CD8-positive, alpha-beta memory T cell (primary cell): ENCODE data around the gene SCGB1D4. TPM values are rescaled to one million over a fixed set of nuclear protein-coding genes. Genes with fewer than 3 reads are reported as not detected.

Experiments
- CTCF ChIA-PET: fragments of 350-600 bp; sonication (Branson Sonifier 250); formaldehyde crosslinking; loops from one replicate; lab custom pipeline; 2021; ENCODE audit warnings: antibody characterized with exemption; lab: Charles Lee
- POLR2A ChIA-PET: fragments of 350-600 bp; sonication (Branson Sonifier 250); formaldehyde crosslinking; loops from one replicate; lab custom pipeline; 2021; ENCODE audit warnings: antibody characterized with exemption; lab: Charles Lee
- DNase-seq, 5 donors: peaks; one replicate each; pipeline versions ENCODE4 v3.0.0 to v3.0.0-alpha.2; 2020 to 2022; ENCODE audit warnings: mixed read lengths in 1 of 5
- H3K27ac ChIP-seq: one replicate; pipeline ENCODE4 v1.7.0; 2013; ENCODE audit warnings: low read depth, mild to moderate bottlenecking, low read length, moderate library complexity
- H3K27me3 ChIP-seq: 2 replicates; pipeline ENCODE4 v1.7.0; 2013; ENCODE audit warnings: low read length, mild to moderate bottlenecking; ENCODE audit not compliant: insufficient read depth, poor library complexity, severe bottlenecking
- H3K36me3 ChIP-seq: 2 replicates; pipeline ENCODE4 v1.7.0; 2013; ENCODE audit warnings: mild to moderate bottlenecking, low read length, moderate library complexity; ENCODE audit not compliant: insufficient read depth
- H3K4me1 ChIP-seq: 2 replicates; pipeline ENCODE4 v1.7.0; 2013; ENCODE audit warnings: mild to moderate bottlenecking, low read length, moderate library complexity; ENCODE audit not compliant: insufficient read depth
- H3K4me3 ChIP-seq: 2 replicates; pipeline ENCODE4 v1.7.0; 2013; ENCODE audit warnings: mild to moderate bottlenecking, low read length
- H3K9me3 ChIP-seq: 2 replicates; pipeline ENCODE4 v1.7.0; 2013; ENCODE audit warnings: mild to moderate bottlenecking, low read length
- H3K27ac Mint-ChIP-seq, 8 donors: one replicate each; pipeline ENCODE4 v1.8.0; 2020 to 2021; ENCODE audit warnings: mixed read lengths in 8 of 8, mild to moderate bottlenecking in 6 of 8, inconsistent platforms in 3 of 8, moderate library complexity in 3 of 8
- H3K27me3 Mint-ChIP-seq, 2 donors: one replicate each; pipeline ENCODE4 v1.8.0; 2020 to 2021; ENCODE audit warnings: mixed read lengths in 2 of 2, mild to moderate bottlenecking in 1 of 2, moderate library complexity in 1 of 2
- H3K36me3 Mint-ChIP-seq, 3 donors: one replicate each; pipeline ENCODE4 v1.8.0; 2020 to 2021; ENCODE audit warnings: mixed read lengths in 3 of 3, inconsistent platforms in 1 of 3, mild to moderate bottlenecking in 1 of 3
- H3K4me1 Mint-ChIP-seq, 3 donors: one replicate each; pipeline ENCODE4 v1.8.0; 2020 to 2021; ENCODE audit warnings: mixed read lengths in 3 of 3, inconsistent platforms in 1 of 3, mild to moderate bottlenecking in 1 of 3
- H3K4me3 Mint-ChIP-seq, 7 donors: one replicate each; pipeline ENCODE4 v1.8.0; 2020 to 2021; ENCODE audit warnings: mixed read lengths in 7 of 7, mild to moderate bottlenecking in 6 of 7, moderate library complexity in 4 of 7, inconsistent platforms in 2 of 7
- H3K9me3 Mint-ChIP-seq, 5 donors: one replicate each; pipeline ENCODE4 v1.8.0; 2020 to 2022; ENCODE audit warnings: mixed read lengths in 5 of 5, mild to moderate bottlenecking in 3 of 5, moderate library complexity in 2 of 5, inconsistent platforms in 1 of 5
- polyA plus RNA-seq: library from polyadenylated mRNA; unstranded; fragments of 300-500 nt; fragmentation: Illumina TruSeq; gene quantifications from one replicate; pipeline ENCODE4 v1.2.3, GENCODE V29; 2021
- total RNA-seq, 2 experiments: library from RNA; stranded (reverse); gene quantifications; one replicate each; pipeline ENCODE4 v1.2.3, GENCODE V29; 2021

The SCGB1D4 gene
- total and polyA plus RNA-seq, 3 experiments from 2014 or later = not detected

GRCh38 chr11:62324731-62325556 is 26.1 kb upstream of the SCGB1D4 start:
- Mint-ChIP-seq H3K9me3 (no peaks in the 10 kb centered on the region), H3K27ac (no peak overlapping the region), H3K4me3 (no peak overlapping the region), H3K36me3 (no peaks in the 10 kb centered on the region), H3K27me3 (peaks cover 10 to 31% of the 10 kb centered on the region in 2 donors), H3K4me1 (peaks cover 0 to 4% (median 0%) of the 10 kb centered on the region in 3 donors)
- Histone ChIP-seq H3K27me3 (no peaks in the 10 kb centered on the region), H3K9me3 (no peaks in the 10 kb centered on the region), H3K4me1 (no peaks in the 10 kb centered on the region), H3K4me3 (no peak overlapping the region), H3K36me3 (no peaks in the 10 kb centered on the region), H3K27ac (no peak overlapping the region)
- ChIA-PET POLR2A (no interaction called here), CTCF (no interaction called here)
- DNase-seq = peak; percentile 22 to 74 (median 41)

- H3K27me3 ChIP-seq = no peaks in the 10 kb centered on the region
- no peak overlapping the region for H3K4me3 ChIP-seq
- Mint-ChIP-seq H3K4me1 (peaks cover 0 to 4% (median 0%) of the 10 kb centered on the region in 3 donors), H3K4me3 (no peak overlapping the region), H3K9me3 (no peaks in the 10 kb centered on the region), H3K27ac (no peak overlapping the region), H3K27me3 (peaks cover 11 to 35% of the 10 kb centered on the region in 2 donors), H3K36me3 (no peaks in the 10 kb centered on the region)
- H3K4me1 ChIP-seq = no peaks in the 10 kb centered on the region
- no peak for DNase-seq
- H3K27ac ChIP-seq = no peak overlapping the region
- H3K36me3 ChIP-seq = no peaks in the 10 kb centered on the region
- POLR2A ChIA-PET = no interaction called here
- no peaks in the 10 kb centered on the region for H3K9me3 ChIP-seq
- CTCF ChIA-PET = interaction anchor here (0.8 to 2.6 kb wide), 2 partner anchors 11 to 18 kb away, joined by 3 to 11 read pairs; no protein-coding TSS in a partner anchor
Measured at GRCh38 chr11:62322524-62322923, 23.6 kb upstream of the SCGB1D4 start.

GRCh38 chr11:62315431-62315830 is 16.6 kb upstream of the SCGB1D4 start:
- Mint-ChIP-seq H3K36me3 (no peaks in the 10 kb centered on the region), H3K27me3 (peaks cover 25 to 46% of the 10 kb centered on the region in 2 donors), H3K4me1 (peaks cover 12 to 17% (median 15%) of the 10 kb centered on the region in 3 donors), H3K4me3 (no peak overlapping the region), H3K9me3 (no peaks in the 10 kb centered on the region), H3K27ac (no peak overlapping the region)
- Histone ChIP-seq H3K27me3 (peaks cover 6% of the 10 kb centered on the region), H3K4me1 (peaks cover 12% of the 10 kb centered on the region), H3K9me3 (no peaks in the 10 kb centered on the region), H3K27ac (no peak overlapping the region), H3K36me3 (no peaks in the 10 kb centered on the region), H3K4me3 (no peak overlapping the region)
- CTCF ChIA-PET = no interaction called here
- POLR2A ChIA-PET = no interaction called here
- DNase-seq = no peak

- Mint-ChIP-seq H3K27me3 (peaks cover 9 to 43% of the 10 kb centered on the region in 2 donors), H3K9me3 (peaks cover 7 to 12% (median 10%) of the 10 kb centered on the region in 5 donors), H3K27ac (no peak overlapping the region), H3K4me3 (peak overlapping the region in 1 of 7 donors; percentile 2), H3K4me1 (peaks cover 13 to 20% (median 15%) of the 10 kb centered on the region in 3 donors), H3K36me3 (no peaks in the 10 kb centered on the region)
- H3K4me3 ChIP-seq = no peak overlapping the region
- peaks cover 3% of the 10 kb centered on the region for H3K27me3 ChIP-seq
- no peaks in the 10 kb centered on the region for H3K36me3 ChIP-seq
- H3K27ac ChIP-seq = no peak overlapping the region
- ChIA-PET CTCF (interaction anchor here (1.8 to 2.1 kb wide), 2 partner anchors 11 to 25 kb away, joined by 6 to 15 read pairs; partner anchors contain the start of gene SCGB1D4), POLR2A (no interaction called here)
- DNase-seq = no peak
- peaks cover 12% of the 10 kb centered on the region for H3K4me1 ChIP-seq
- no peaks in the 10 kb centered on the region for H3K9me3 ChIP-seq
Measured at GRCh38 chr11:62309991-62310390, 11.1 kb upstream of the SCGB1D4 start.

- H3K27me3 Mint-ChIP-seq = peaks cover 1 to 32% of the 10 kb centered on the region in 2 donors
- peaks cover 13 to 20% (median 15%) of the 10 kb centered on the region in 3 donors for H3K4me1 Mint-ChIP-seq
- no peak overlapping the region for H3K4me3 ChIP-seq
- no peak overlapping the region for H3K27ac Mint-ChIP-seq
- H3K9me3 Mint-ChIP-seq = peaks cover 7 to 12% (median 10%) of the 10 kb centered on the region in 5 donors
- H3K9me3 ChIP-seq = no peaks in the 10 kb centered on the region
- no peaks in the 10 kb centered on the region for H3K36me3 Mint-ChIP-seq
- DNase-seq = no peak
- H3K27me3 ChIP-seq = no peaks in the 10 kb centered on the region
- no peak overlapping the region for H3K27ac ChIP-seq
- ChIA-PET CTCF (no interaction called here), POLR2A (no interaction called here)
- H3K4me1 ChIP-seq = peaks cover 12% of the 10 kb centered on the region
- no peaks in the 10 kb centered on the region for H3K36me3 ChIP-seq
- H3K4me3 Mint-ChIP-seq = no peak overlapping the region
Measured at GRCh38 chr11:62307950-62308349, 9.1 kb upstream of the SCGB1D4 start.

GRCh38 chr11:62306227-62306626 is 7.4 kb upstream of the SCGB1D4 start:
- Mint-ChIP-seq H3K27ac (no peak overlapping the region), H3K4me3 (no peak overlapping the region), H3K27me3 (peaks cover 0 to 44% of the 10 kb centered on the region in 2 donors), H3K4me1 (peaks cover 3 to 8% (median 5%) of the 10 kb centered on the region in 3 donors), H3K36me3 (no peaks in the 10 kb centered on the region), H3K9me3 (peaks cover 7 to 12% (median 10%) of the 10 kb centered on the region in 5 donors)
- Histone ChIP-seq H3K36me3 (no peaks in the 10 kb centered on the region), H3K4me3 (no peak overlapping the region), H3K27me3 (no peaks in the 10 kb centered on the region), H3K27ac (no peak overlapping the region), H3K9me3 (no peaks in the 10 kb centered on the region), H3K4me1 (peaks cover 5% of the 10 kb centered on the region)
- DNase-seq = no peak
- ChIA-PET POLR2A (no interaction called here), CTCF (interaction anchor here (1.0 kb wide), 1 partner anchor 65 kb away, joined by 3 read pairs; no protein-coding TSS in a partner anchor)

GRCh38 chr11:62295504-62295903 is 3.4 kb downstream of the SCGB1D4 start:
- ChIA-PET POLR2A (no interaction called here), CTCF (no interaction called here)
- no peak overlapping the region for H3K4me3 Mint-ChIP-seq

GRCh38 chr11:62280452-62280851 is 18.4 kb downstream of the SCGB1D4 start:
- no peak overlapping the region for H3K27ac Mint-ChIP-seq

More at GRCh38 chr11:62295504-62295903, 3.4 kb downstream of the SCGB1D4 start:
- Histone ChIP-seq H3K9me3 (no peaks in the 10 kb centered on the region), H3K4me1 (no peaks in the 10 kb centered on the region), H3K27me3 (no peaks in the 10 kb centered on the region), H3K27ac (no peak overlapping the region), H3K36me3 (no peaks in the 10 kb centered on the region), H3K4me3 (no peak overlapping the region)
- H3K9me3 Mint-ChIP-seq = peaks cover 0 to 3% (median 1%) of the 10 kb centered on the region in 5 donors
- H3K27ac Mint-ChIP-seq = no peak overlapping the region
- no peak for DNase-seq
- no peaks in the 10 kb centered on the region for H3K36me3 Mint-ChIP-seq
- H3K4me1 Mint-ChIP-seq = no peaks in the 10 kb centered on the region
- peaks cover 17 to 39% of the 10 kb centered on the region in 2 donors for H3K27me3 Mint-ChIP-seq

More at GRCh38 chr11:62280452-62280851, 18.4 kb downstream of the SCGB1D4 start:
- Histone ChIP-seq H3K36me3 (no peaks in the 10 kb centered on the region), H3K4me1 (no peaks in the 10 kb centered on the region), H3K27me3 (peaks cover 3% of the 10 kb centered on the region), H3K27ac (no peak overlapping the region), H3K4me3 (no peak overlapping the region), H3K9me3 (no peaks in the 10 kb centered on the region)
- POLR2A ChIA-PET = no interaction called here
- no peaks in the 10 kb centered on the region for H3K4me1 Mint-ChIP-seq
- H3K9me3 Mint-ChIP-seq = no peaks in the 10 kb centered on the region
- H3K27me3 Mint-ChIP-seq = peaks cover 0 to 13% of the 10 kb centered on the region in 2 donors
- no peaks in the 10 kb centered on the region for H3K36me3 Mint-ChIP-seq
- no peak for DNase-seq
- no peak overlapping the region for H3K4me3 Mint-ChIP-seq
- CTCF ChIA-PET = no interaction called here
